DND-41 (cell line): ENCODE data around the gene MVB12B.

ENCODE experiments used
- ATAC-seq: fragments of 200-7000 bp; cut with Tn5 transposase; 3 replicates; pipeline ENCODE4 v1.9.1; 2021; ENCODE audit warnings: low read depth; ENCODE audit not compliant: insufficient read depth
- DNase-seq: peaks from one replicate; pipeline ENCODE4 v3.0.0-alpha.2; 2020
- H2AFZ ChIP-seq: 2 replicates; pipeline ENCODE4 v1.6.0; 2012; ENCODE audit warnings: low read depth, low read length
- H3K27ac ChIP-seq: 2 replicates; pipeline ENCODE4 v1.5.1; 2012; ENCODE audit warnings: low read length, inconsistent platforms
- H3K27me3 ChIP-seq: fragments of 200-600 bp; sonication (generic); 2 replicates; pipeline ENCODE4 v1.6.0; 2012; ENCODE audit warnings: low read length, mild to moderate bottlenecking, inconsistent platforms; ENCODE audit not compliant: insufficient read depth, poor library complexity
- H3K36me3 ChIP-seq: 2 replicates; pipeline ENCODE4 v1.5.1; 2012; ENCODE audit warnings: low read length, inconsistent platforms; ENCODE audit not compliant: insufficient read depth
- H3K4me1 ChIP-seq: 2 replicates; pipeline ENCODE4 v1.5.1; 2012; ENCODE audit warnings: mild to moderate bottlenecking, low read length; ENCODE audit not compliant: insufficient read depth
- H3K4me2 ChIP-seq: 2 replicates; pipeline ENCODE4 v1.6.0; 2012; ENCODE audit warnings: mild to moderate bottlenecking, moderate library complexity, low read length, inconsistent platforms; ENCODE audit not compliant: insufficient read depth
- H3K4me3 ChIP-seq, 2 experiments: fragments of 200-600 bp in 1 of 2; shearing (Covaris generic) in 1 of 2; 2 replicates each; pipeline ENCODE4 v1.5.1; 2012 to 2016; ENCODE audit warnings: inconsistent platforms in 2 of 2, low read length in 2 of 2, mild to moderate bottlenecking in 2 of 2, low read depth in 1 of 2, moderate library complexity in 1 of 2
- H3K79me2 ChIP-seq: 2 replicates; pipeline ENCODE4 v1.6.0; 2012; ENCODE audit warnings: low read length, inconsistent platforms; ENCODE audit not compliant: insufficient read depth
- H3K9ac ChIP-seq: 2 replicates; pipeline ENCODE4 v1.6.0; 2012; ENCODE audit warnings: low read depth, mild to moderate bottlenecking, inconsistent platforms, low read length, moderate library complexity
- H3K9me3 ChIP-seq: 2 replicates; pipeline ENCODE4 v1.5.1; 2012; ENCODE audit warnings: low read length, moderate library complexity, mild to moderate bottlenecking, inconsistent platforms; ENCODE audit not compliant: insufficient read depth, severe bottlenecking
- H4K20me1 ChIP-seq: 2 replicates; pipeline ENCODE4 v1.6.0; 2012; ENCODE audit warnings: low read length; ENCODE audit not compliant: insufficient read depth
- CTCF ChIP-seq: IDR thresholded peaks from 2 replicates; pipeline ENCODE4 v1.5.1; 2012; ENCODE audit warnings: borderline replicate concordance, low read length, moderate library complexity, mild to moderate bottlenecking; ENCODE audit not compliant: poor library complexity, severe bottlenecking; ENCODE audit errors: extremely low read depth
- EZH2 ChIP-seq: IDR thresholded peaks from 3 replicates; pipeline ENCODE4 v1.6.1; 2012; ENCODE audit warnings: borderline replicate concordance, low read depth, mild to moderate bottlenecking, moderate library complexity, low read length, inconsistent platforms; ENCODE audit not compliant: severe bottlenecking

Gene MVB12B

GRCh38 chr9:126386088-126386487 lies 59.5 kb downstream of the MVB12B start:
- Histone ChIP-seq H3K27ac (no peak overlapping the region), H3K4me1 (no peaks in the 10 kb centered on the region), H3K9ac (no peak overlapping the region), H2AFZ (no peak overlapping the region), H3K79me2 (no peaks in the 10 kb centered on the region), H3K4me3 (no peak overlapping the region), H3K4me2 (no peak overlapping the region), H3K27me3 (no peaks in the 10 kb centered on the region), H3K9me3 (no peaks in the 10 kb centered on the region), H3K36me3 (no peaks in the 10 kb centered on the region), H4K20me1 (no peaks in the 10 kb centered on the region)
- ATAC-seq (no peak), DNase-seq (no peak)
- TF ChIP-seq EZH2 (no peak), CTCF (peak; percentile 18)

- ATAC-seq = no peak
- Histone ChIP-seq H3K9ac (no peak overlapping the region), H3K79me2 (no peaks in the 10 kb centered on the region)
Observed at GRCh38 chr9:126386776-126387175, 60.1 kb downstream of the MVB12B start.

DNA sequence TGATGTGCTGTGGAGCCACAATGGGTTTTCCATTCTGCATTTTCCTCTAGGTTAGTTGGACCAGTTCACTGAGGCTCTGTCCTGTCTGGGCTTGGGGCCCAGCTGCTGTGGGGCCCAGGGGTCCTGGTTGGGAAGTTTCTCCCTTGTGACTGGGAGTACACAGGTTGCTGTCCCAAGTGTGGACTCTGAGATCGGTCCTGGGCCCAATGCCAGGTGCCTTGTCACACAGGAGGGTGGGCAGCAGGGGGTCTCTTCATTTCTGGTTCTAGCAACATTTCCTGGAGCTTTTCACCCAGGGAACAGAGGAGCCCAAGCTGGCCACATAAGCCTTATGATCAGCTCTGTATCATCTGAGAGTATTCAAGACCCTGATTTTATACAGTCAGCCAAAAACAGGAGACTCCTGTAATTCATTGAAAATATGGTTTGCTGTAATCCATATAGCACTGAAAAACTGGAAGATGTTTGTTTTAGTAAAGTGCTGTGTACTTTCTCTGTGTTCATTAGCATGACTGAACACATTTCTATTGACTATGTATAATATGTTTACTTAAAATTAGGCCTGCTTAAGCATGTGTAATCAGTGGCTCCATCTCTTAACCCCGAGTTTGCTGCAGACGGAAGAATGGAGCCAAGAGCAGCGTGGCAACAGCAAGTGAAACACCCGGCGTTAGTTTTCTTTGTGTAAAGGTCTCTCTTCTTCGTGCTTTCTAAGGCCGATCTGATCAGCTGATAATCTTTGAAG lies 62.5 kb downstream of the MVB12B start:
- no peak for ATAC-seq
- Histone ChIP-seq H3K27ac (no peak overlapping the region), H3K79me2 (no peaks in the 10 kb centered on the region), H4K20me1 (no peaks in the 10 kb centered on the region), H2AFZ (no peak overlapping the region), H3K4me1 (no peaks in the 10 kb centered on the region), H3K4me2 (no peak overlapping the region), H3K9ac (no peak overlapping the region), H3K36me3 (peaks cover 8% of the 10 kb centered on the region; the same call in 1 of the 2 replicates), H3K9me3 (no peaks in the 10 kb centered on the region), H3K4me3 (no peak overlapping the region), H3K27me3 (no peaks in the 10 kb centered on the region)
- TF ChIP-seq CTCF = no peak
- TF ChIP-seq EZH2 = no peak
- DNase-seq = no peak

More at GRCh38 chr9:126386776-126387175, 60.1 kb downstream of the MVB12B start:
- H3K27me3 ChIP-seq = no peaks in the 10 kb centered on the region
- no peak overlapping the region for H2AFZ ChIP-seq
- no peak for DNase-seq
- H3K4me2 ChIP-seq = no peak overlapping the region
- H3K4me3 ChIP-seq = no peak overlapping the region
- no peaks in the 10 kb centered on the region for H4K20me1 ChIP-seq
- TF ChIP-seq CTCF (no peak), EZH2 (no peak)
- H3K27ac ChIP-seq = no peak overlapping the region
- no peaks in the 10 kb centered on the region for H3K9me3 ChIP-seq
- no peaks in the 10 kb centered on the region for H3K36me3 ChIP-seq
- H3K4me1 ChIP-seq = no peaks in the 10 kb centered on the region
